Astrocyte of the hippocampus (primary cell): ENCODE data around the gene ZNF280D.
A peak's percentile ranks its signal among the peaks of the same experiment; 100 is the strongest.
"Not testable (repeated sequence)": the region's sequence is repeated elsewhere in the genome, so short reads cannot be mapped to it uniquely, and the experiment has no call there.

Experiments used
- DNase-seq: peaks from one replicate; pipeline ENCODE4 v3.0.0; 2011; ENCODE audit warnings: low read depth, low spot score

Gene ZNF280D

GRCh38 chr15:56715220-56715619 is 18.1 kb downstream of the ZNF280D start:
- DNase-seq = no peak

GRCh38 chr15:56709502-56709901 is 23.8 kb downstream of the ZNF280D start:
- not testable (repeated sequence) for DNase-seq

GRCh38 chr15:56699743-56700142 is 33.6 kb downstream of the ZNF280D start:
- no peak for DNase-seq

GRCh38 chr15:56698270-56698669 is 35.0 kb downstream of the ZNF280D start:
- no peak for DNase-seq

GRCh38 chr15:56693761-56694160 is 39.5 kb downstream of the ZNF280D start:
- no peak for DNase-seq

- DNase-seq = no peak
Measured at GRCh38 chr15:56690733-56691132, 42.6 kb downstream of the ZNF280D start.

GRCh38 chr15:56683908-56684307 is 49.4 kb downstream of the ZNF280D start:
- no peak for DNase-seq

- DNase-seq = no peak
Measured at GRCh38 chr15:56681113-56681512, 52.2 kb downstream of the ZNF280D start.

- DNase-seq = no peak
Measured at GRCh38 chr15:56679225-56679624, 54.1 kb downstream of the ZNF280D start.

DNA sequence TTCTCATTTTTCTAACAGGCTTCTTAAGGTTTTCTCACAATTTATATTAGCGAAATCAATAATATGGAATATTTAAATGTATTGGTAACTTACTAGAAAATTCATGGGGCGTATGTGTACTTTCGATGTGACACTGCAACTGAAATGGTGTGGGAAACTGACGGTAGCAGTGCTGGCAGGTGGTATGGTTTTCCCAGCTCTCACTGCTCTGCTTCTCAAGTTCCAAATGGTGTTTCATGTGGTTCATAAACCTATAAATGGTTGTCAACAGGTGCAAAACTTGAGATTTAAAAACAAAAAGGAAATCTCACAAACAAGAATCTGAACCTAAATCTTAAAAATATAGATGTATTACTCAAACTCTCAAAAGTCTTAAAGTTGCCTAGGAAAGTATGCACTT is 54.7 kb downstream of the ZNF280D start:
- DNase-seq = no peak

GRCh38 chr15:56677271-56677670 is 56.0 kb downstream of the ZNF280D start:
- DNase-seq = no peak

DNA sequence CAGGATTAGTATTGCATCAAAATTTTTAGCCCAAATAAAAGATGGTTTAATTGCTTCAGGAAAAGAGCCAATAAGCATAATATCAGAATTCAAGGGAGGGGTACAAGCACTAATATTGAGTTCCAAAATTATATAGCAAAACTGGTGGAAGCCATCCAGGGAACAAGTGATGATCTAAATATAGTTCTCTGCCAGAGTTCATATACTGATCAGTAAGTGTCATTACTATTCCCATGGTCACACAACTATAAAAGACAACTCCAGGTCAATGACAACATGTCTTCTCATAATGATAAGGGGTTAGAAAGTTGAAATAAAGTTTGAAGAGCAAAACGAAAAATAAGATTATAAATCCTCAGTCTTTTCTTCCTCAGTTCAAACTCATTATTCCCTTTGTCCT is 57.4 kb downstream of the ZNF280D start:
- DNase-seq = no peak

- no peak for DNase-seq
Measured at GRCh38 chr15:56674857-56675256, 58.5 kb downstream of the ZNF280D start.

DNA sequence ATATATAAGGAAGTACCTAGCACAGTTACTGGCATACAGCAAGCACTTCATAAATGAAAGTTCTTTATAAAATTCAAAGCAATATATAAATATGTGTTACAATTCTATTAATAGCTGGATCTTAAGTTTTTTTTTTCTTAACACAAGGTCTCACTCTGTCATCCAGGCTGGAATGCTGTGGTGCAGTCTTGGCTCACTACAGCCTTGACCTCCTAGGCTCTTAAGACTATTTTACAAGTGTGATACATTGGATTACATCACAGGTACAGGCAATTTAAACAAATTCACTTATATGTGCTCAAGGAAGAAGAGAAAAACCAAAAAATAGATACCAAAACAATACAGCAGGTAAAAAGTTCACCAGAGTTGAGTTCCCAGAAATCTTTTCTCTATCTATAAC is 60.6 kb downstream of the ZNF280D start:
- DNase-seq = peak; percentile 50

DNA sequence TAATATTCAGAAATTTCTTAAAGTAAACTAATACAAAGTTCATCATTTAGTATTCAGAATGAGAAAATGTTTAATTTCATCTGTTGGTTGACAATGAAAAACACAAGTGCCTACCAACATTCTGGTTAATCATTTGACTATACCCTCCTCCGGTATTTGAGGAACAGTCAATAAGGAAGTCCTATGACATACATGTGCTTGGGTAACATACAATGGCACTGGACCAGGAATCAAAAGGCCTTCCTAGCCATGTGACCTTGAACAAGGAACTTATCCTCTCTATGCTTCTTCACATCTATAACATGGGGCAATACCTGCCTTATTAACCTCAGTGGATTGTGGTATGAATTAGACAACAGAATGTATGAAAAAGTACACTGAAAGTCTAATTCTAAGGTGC is 65.8 kb downstream of the ZNF280D start:
- no peak for DNase-seq

GRCh38 chr15:56660943-56661342 is 72.4 kb downstream of the ZNF280D start:
- DNase-seq = no peak

DNA sequence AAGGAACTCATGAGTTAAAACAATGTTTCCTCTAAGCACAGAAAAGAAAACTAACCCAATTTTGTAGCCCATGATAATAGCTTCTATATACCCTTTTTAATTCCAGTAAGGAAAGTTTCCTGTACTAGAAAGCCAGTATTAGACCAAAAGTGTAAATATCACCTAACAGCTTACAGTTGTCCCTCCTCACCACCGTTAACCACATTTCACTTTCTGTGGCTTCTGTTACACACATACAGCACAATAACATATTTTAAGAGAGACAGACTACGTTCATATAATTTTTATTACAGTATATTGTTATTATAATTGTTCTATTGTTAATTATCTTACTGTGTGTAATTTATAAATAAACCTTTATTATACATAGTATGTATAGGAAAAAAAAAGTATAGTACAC is 74.1 kb downstream of the ZNF280D start:
- DNase-seq = no peak

DNA sequence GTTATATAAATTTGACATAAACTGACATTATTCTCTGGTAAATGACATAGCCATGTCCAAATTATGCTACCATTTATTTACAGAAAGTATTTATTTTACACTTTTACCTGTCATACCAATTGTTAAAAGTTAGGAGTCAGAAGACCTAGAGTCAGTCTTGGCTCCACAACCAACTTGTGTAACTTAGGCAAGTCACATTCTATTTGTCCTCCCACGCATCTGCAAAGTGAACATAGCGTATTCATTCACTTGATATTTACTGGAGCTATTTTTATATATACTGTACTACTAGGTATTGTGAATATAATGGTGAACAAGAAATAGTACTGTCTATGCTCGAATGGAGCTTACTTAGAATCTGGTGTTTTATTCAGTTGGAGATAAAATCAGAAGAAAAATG is 78.7 kb downstream of the ZNF280D start:
- DNase-seq = no peak

GRCh38 chr15:56654216-56654615 is 79.1 kb downstream of the ZNF280D start:
- no peak for DNase-seq

GRCh38 chr15:56653787-56654186 is 79.5 kb downstream of the ZNF280D start:
- no peak for DNase-seq

DNA sequence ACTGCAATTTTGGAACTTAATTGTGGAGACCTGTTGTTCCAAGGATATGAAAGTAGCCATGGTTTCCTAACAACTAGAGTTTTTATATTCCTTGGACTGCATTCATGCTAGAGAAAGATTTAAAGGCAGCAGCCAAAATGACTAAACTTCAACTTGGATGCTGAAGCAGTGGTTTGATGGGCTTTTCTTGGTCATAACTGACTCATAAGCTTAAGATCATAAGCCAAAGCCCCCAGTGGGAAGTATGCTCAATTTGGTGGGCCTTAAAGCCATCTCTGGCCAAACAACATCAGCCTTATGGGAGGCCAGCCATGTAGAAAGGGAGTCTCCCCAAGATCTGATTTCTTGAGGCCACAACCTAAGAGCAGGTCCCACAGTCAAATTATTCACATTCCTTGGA is 80.2 kb downstream of the ZNF280D start:
- no peak for DNase-seq

- DNase-seq = no peak
Measured at GRCh38 chr15:56648311-56648710, 85.0 kb downstream of the ZNF280D start.

DNA sequence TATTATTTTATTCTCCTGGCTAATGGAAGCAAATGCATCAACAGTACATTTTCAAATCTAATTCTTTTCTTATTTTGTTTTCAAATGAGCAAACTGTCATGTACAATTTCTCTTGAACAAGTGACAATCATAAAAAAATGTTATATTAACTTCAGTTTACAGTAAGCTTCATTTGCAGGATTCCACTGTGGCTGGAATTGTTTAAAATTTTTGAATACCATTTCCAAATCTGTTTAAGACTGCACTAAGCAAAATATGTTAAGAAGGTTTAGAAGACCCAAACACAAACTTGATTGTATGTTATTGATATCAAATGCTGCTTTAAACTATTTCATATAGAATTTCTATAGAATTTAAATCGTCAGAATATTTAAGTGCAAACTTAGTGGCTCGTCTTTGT is 92.8 kb downstream of the ZNF280D start:
- no peak for DNase-seq

DNA sequence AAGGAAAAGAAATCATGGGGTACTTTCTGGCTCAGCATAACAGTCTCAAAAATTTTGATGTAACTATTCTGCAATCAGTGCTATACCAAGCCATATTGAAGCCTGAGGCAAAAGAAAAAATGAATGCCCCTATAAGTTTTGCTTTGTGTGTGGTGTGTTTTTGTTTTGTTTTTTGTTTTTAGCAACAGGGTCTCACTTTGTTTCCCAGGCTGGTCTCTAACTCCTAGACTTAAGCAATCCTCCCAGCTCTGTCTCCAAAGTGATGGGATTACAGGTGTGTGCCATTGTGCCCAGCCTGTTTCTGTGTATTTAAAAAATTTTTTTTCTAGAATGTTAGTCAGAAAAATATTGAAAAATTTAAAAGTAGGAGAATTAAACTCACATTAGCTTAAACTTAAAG is 93.2 kb downstream of the ZNF280D start:
- no peak for DNase-seq

- DNase-seq = no peak
Measured at GRCh38 chr15:56639631-56640030, 93.7 kb downstream of the ZNF280D start.
